Glutamatergic neuron (in vitro differentiated cells): ENCODE measurements around the gene IGSF9. TPM values are rescaled to one million over a fixed set of nuclear protein-coding genes. Genes with fewer than 3 reads are reported as not detected.

Experiments used
- DNase-seq: peaks from one replicate; pipeline ENCODE4 v3.0.0; 2022
- H3K27ac Mint-ChIP-seq: one replicate; pipeline ENCODE4 v1.8.0; 2020; ENCODE audit warnings: mild to moderate bottlenecking, mixed read lengths, inconsistent platforms; ENCODE audit not compliant: unreplicated experiment
- H3K27me3 Mint-ChIP-seq: one replicate; pipeline ENCODE4 v1.8.0; 2020; ENCODE audit warnings: mild to moderate bottlenecking, moderate library complexity, mixed read lengths, inconsistent platforms; ENCODE audit not compliant: unreplicated experiment
- H3K36me3 Mint-ChIP-seq: one replicate; pipeline ENCODE4 v1.8.0; 2020; ENCODE audit warnings: mild to moderate bottlenecking, mixed read lengths, inconsistent platforms; ENCODE audit not compliant: unreplicated experiment
- H3K4me1 Mint-ChIP-seq: one replicate; pipeline ENCODE4 v1.8.0; 2020; ENCODE audit warnings: mild to moderate bottlenecking, low read depth, mixed read lengths, inconsistent platforms; ENCODE audit not compliant: unreplicated experiment
- H3K4me3 Mint-ChIP-seq: one replicate; pipeline ENCODE4 v1.8.0; 2020; ENCODE audit warnings: mild to moderate bottlenecking, mixed read lengths, inconsistent platforms; ENCODE audit not compliant: unreplicated experiment
- H3K9me3 Mint-ChIP-seq: one replicate; pipeline ENCODE4 v1.8.0; 2020; ENCODE audit warnings: mild to moderate bottlenecking, moderate library complexity, mixed read lengths, inconsistent platforms; ENCODE audit not compliant: unreplicated experiment
- CTCF ChIP-seq: fragments of 200-600 bp; sonication (generic); IDR thresholded peaks from one replicate; pipeline ENCODE4 v1.5.0; 2021; ENCODE audit not compliant: partially characterized antibody, unreplicated experiment
- total RNA-seq: library from RNA; stranded (reverse); fragmentation: NEBNext Ultra II Directional; extraction: Animal tissue kit (Norgen Biotek cat#: 25700); gene quantifications from one replicate; pipeline ENCODE4 v1.2.1, GENCODE V29; 2021; ENCODE audit not compliant: unreplicated experiment

IGSF9 gene
- total RNA-seq, 1 donor from 2014 or later, result 23.4 TPM

- TF ChIP-seq CTCF, result no peak
- no peaks in the 10 kb centered on the region for H3K4me1 Mint-ChIP-seq
- no peak for DNase-seq
- no peak overlapping the region for H3K27ac Mint-ChIP-seq
- no peaks in the 10 kb centered on the region for H3K9me3 Mint-ChIP-seq
- H3K27me3 Mint-ChIP-seq, result peaks cover 2% of the 10 kb centered on the region
- no peaks in the 10 kb centered on the region for H3K36me3 Mint-ChIP-seq
- H3K4me3 Mint-ChIP-seq, result no peak overlapping the region
Observed at GRCh38 chr1:159972443-159973205, 27.2 kb upstream of the IGSF9 start.

GRCh38 chr1:159970932-159971342, 25.5 kb upstream of the IGSF9 start:
- no peak for DNase-seq
- Mint-ChIP-seq H3K9me3 (no peaks in the 10 kb centered on the region), H3K36me3 (no peaks in the 10 kb centered on the region), H3K4me1 (no peaks in the 10 kb centered on the region), H3K27me3 (peaks cover 2% of the 10 kb centered on the region), H3K4me3 (no peak overlapping the region), H3K27ac (no peak overlapping the region)
- no peak for TF ChIP-seq CTCF

GRCh38 chr1:159968901-159969300, 23.5 kb upstream of the IGSF9 start:
- H3K27ac Mint-ChIP-seq, result no peak overlapping the region
- peaks cover 2% of the 10 kb centered on the region for H3K27me3 Mint-ChIP-seq
- no peak for TF ChIP-seq CTCF
- DNase-seq, result no peak
- no peaks in the 10 kb centered on the region for H3K9me3 Mint-ChIP-seq
- no peaks in the 10 kb centered on the region for H3K4me1 Mint-ChIP-seq
- no peak overlapping the region for H3K4me3 Mint-ChIP-seq
- H3K36me3 Mint-ChIP-seq, result no peaks in the 10 kb centered on the region

- peaks cover 3% of the 10 kb centered on the region for H3K9me3 Mint-ChIP-seq
- no peak overlapping the region for H3K27ac Mint-ChIP-seq
- H3K27me3 Mint-ChIP-seq, result peaks cover 3% of the 10 kb centered on the region
- TF ChIP-seq CTCF, result no peak
- H3K4me1 Mint-ChIP-seq, result no peaks in the 10 kb centered on the region
- no peak for DNase-seq
- no peak overlapping the region for H3K4me3 Mint-ChIP-seq
- no peaks in the 10 kb centered on the region for H3K36me3 Mint-ChIP-seq
Observed at GRCh38 chr1:159965263-159965662, 19.9 kb upstream of the IGSF9 start.

GRCh38 chr1:159964144-159964543, 18.7 kb upstream of the IGSF9 start:
- TF ChIP-seq CTCF, result no peak
- H3K27ac Mint-ChIP-seq, result no peak overlapping the region
- H3K27me3 Mint-ChIP-seq, result peaks cover 3% of the 10 kb centered on the region
- H3K4me1 Mint-ChIP-seq, result no peaks in the 10 kb centered on the region
- no peak for DNase-seq
- no peaks in the 10 kb centered on the region for H3K36me3 Mint-ChIP-seq
- no peak overlapping the region for H3K4me3 Mint-ChIP-seq
- peaks cover 3% of the 10 kb centered on the region for H3K9me3 Mint-ChIP-seq
